GM12878 (cell line): ENCODE data around the gene AATF. TPM values are rescaled to one million over a fixed set of nuclear protein-coding genes. Genes with fewer than 3 reads are reported as not detected.

ENCODE experiments used
- ATF7 ChIP-seq: fragments of 450-650 bp; IDR thresholded peaks from 2 replicates; pipeline ENCODE4 v1.6.1; 2016; ENCODE audit warnings: low read depth, mild to moderate bottlenecking
- HDAC2 ChIP-seq: fragments of 200-600 bp; sonication (generic); IDR thresholded peaks from 2 replicates; pipeline ENCODE4 v1.6.1; 2017
- JUND ChIP-seq: IDR thresholded peaks from 2 replicates; pipeline ENCODE4 v1.6.1; 2012; ENCODE audit warnings: low read depth, mild to moderate bottlenecking, low read length, improper control_type of control experiment, moderate library complexity
- MEF2B ChIP-seq: fragments of 450-650 bp; IDR thresholded peaks from 2 replicates; pipeline ENCODE4 v1.6.1; 2018; ENCODE audit warnings: mild to moderate bottlenecking, moderate library complexity; ENCODE audit not compliant: partially characterized antibody, poor library complexity, severe bottlenecking
- NR2C1 ChIP-seq: fragments of 450-650 bp; IDR thresholded peaks from 2 replicates; pipeline ENCODE4 v1.6.1; 2017; ENCODE audit warnings: antibody characterized with exemption, mild to moderate bottlenecking, moderate library complexity
- NR2C2 ChIP-seq: IDR thresholded peaks from 2 replicates; pipeline ENCODE4 v1.6.1; 2011; ENCODE audit warnings: borderline replicate concordance, low read depth; ENCODE audit not compliant: control insufficient read depth, insufficient read length
- RFX5 ChIP-seq: IDR thresholded peaks from 2 replicates; pipeline ENCODE4 v1.6.1; 2011; ENCODE audit warnings: low read depth, low read length, improper control_type of control experiment
- polyA plus RNA-seq, 11 experiments: library from polyadenylated mRNA; depleted of rRNA in 4 of 11; unstranded in 6 of 11; stranded (reverse) in 5 of 11; fragments of >200 nt; fragmentation: Nextera tagmentation in 4 of 11; fragmentation: Illumina TruSeq in 1 of 11; extraction: Ambion mirVana in 4 of 11; extraction: Trizol in 1 of 11; gene quantifications; 1 replicate in 1 of 11; 2 replicates in 10 of 11; pipeline versions ENCODE4 v1.2.1 to v1.2.3, GENCODE V29; 2011 to 2016; ENCODE audit warnings: inconsistent platforms in 2 of 11, missing spikeins in 2 of 11, low read depth in 1 of 11
- total RNA-seq, 4 experiments: library from RNA; depleted of rRNA in 3 of 4; stranded (reverse); fragments of >200 nt in 3 of 4; fragmentation: Illumina TruSeq in 1 of 4; extraction: Trizol in 1 of 4; gene quantifications; 2 replicates each; pipeline versions ENCODE4 v1.2.1 to v1.2.3, GENCODE V29; 2013 to 2021
- TF ChIP-seq, protein P1 (sequence below): fragments of 450-650 bp; IDR thresholded peaks from 2 replicates; pipeline ENCODE4 v1.6.1; 2017; ENCODE audit warnings: low read depth, mild to moderate bottlenecking, moderate library complexity
- TF ChIP-seq, protein P2 (sequence below): fragments of 450-650 bp; formaldehyde crosslinking; IDR thresholded peaks from 2 replicates; pipeline ENCODE4 v1.4.0; 2020; ENCODE audit warnings: mild to moderate bottlenecking, moderate library complexity

Gene AATF
- total and polyA plus RNA-seq, 10 of the 15 experiments (the other 5 are each of a cell fraction or from before 2014, with no cell fraction given), result 36.8 to 110 (median 77.9) TPM

- no peak for TF ChIP-seq MEF2B
- TF ChIP-seq JUND, result no peak
- TF ChIP-seq HDAC2, result no peak
- TF ChIP-seq NR2C2, result no peak
- TF ChIP-seq, protein P1, sequence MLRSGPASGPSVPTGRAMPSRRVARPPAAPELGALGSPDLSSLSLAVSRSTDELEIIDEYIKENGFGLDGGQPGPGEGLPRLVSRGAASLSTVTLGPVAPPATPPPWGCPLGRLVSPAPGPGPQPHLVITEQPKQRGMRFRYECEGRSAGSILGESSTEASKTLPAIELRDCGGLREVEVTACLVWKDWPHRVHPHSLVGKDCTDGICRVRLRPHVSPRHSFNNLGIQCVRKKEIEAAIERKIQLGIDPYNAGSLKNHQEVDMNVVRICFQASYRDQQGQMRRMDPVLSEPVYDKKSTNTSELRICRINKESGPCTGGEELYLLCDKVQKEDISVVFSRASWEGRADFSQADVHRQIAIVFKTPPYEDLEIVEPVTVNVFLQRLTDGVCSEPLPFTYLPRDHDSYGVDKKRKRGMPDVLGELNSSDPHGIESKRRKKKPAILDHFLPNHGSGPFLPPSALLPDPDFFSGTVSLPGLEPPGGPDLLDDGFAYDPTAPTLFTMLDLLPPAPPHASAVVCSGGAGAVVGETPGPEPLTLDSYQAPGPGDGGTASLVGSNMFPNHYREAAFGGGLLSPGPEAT, result no peak
- TF ChIP-seq RFX5, result no peak
- TF ChIP-seq ATF7, result no peak
- TF ChIP-seq, protein P2, sequence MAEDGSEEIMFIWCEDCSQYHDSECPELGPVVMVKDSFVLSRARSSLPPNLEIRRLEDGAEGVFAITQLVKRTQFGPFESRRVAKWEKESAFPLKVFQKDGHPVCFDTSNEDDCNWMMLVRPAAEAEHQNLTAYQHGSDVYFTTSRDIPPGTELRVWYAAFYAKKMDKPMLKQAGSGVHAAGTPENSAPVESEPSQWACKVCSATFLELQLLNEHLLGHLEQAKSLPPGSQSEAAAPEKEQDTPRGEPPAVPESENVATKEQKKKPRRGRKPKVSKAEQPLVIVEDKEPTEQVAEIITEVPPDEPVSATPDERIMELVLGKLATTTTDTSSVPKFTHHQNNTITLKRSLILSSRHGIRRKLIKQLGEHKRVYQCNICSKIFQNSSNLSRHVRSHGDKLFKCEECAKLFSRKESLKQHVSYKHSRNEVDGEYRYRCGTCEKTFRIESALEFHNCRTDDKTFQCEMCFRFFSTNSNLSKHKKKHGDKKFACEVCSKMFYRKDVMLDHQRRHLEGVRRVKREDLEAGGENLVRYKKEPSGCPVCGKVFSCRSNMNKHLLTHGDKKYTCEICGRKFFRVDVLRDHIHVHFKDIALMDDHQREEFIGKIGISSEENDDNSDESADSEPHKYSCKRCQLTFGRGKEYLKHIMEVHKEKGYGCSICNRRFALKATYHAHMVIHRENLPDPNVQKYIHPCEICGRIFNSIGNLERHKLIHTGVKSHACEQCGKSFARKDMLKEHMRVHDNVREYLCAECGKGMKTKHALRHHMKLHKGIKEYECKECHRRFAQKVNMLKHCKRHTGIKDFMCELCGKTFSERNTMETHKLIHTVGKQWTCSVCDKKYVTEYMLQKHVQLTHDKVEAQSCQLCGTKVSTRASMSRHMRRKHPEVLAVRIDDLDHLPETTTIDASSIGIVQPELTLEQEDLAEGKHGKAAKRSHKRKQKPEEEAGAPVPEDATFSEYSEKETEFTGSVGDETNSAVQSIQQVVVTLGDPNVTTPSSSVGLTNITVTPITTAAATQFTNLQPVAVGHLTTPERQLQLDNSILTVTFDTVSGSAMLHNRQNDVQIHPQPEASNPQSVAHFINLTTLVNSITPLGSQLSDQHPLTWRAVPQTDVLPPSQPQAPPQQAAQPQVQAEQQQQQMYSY (CRISPR knock-in tag), result no peak
- no peak for TF ChIP-seq NR2C1
Observed at GRCh38 chr17:36931697-36932382, 16.9 kb upstream of the AATF start (continued).
